SK-MEL-5 (cell line): Measurements from ENCODE around the gene INPP1. TPM values are rescaled to one million over a fixed set of nuclear protein-coding genes. Genes with fewer than 3 reads are reported as not detected.
"Not testable (repeated sequence)": the region's sequence is repeated elsewhere in the genome, so short reads cannot be mapped to it uniquely, and the experiment has no call there.

ENCODE experiments used
- DNase-seq: peaks from one replicate; pipeline ENCODE4 v3.0.0-alpha.2; 2016; ENCODE audit warnings: low read depth, low spot score
- in situ Hi-C: cut with HindIII; loops from 2 replicates; pipeline ENCODE4 v1.10.0; 2016; ENCODE audit warnings: low sequenced_read_pairs, high pct_unique_total_duplicates, low pct_unique_long_range_greater_than_20kb
- polyA plus RNA-seq, 2 experiments: library from polyadenylated mRNA; depleted of rRNA; stranded (reverse); fragments of >200 nt; gene quantifications; 2 replicates each; pipeline ENCODE4 v1.2.3, GENCODE V29; 2015
- total RNA-seq: library from RNA; depleted of rRNA; stranded (reverse); fragments of >200 nt; shearing (Covaris generic); gene quantifications from 2 replicates; pipeline ENCODE4 v1.2.3, GENCODE V29; 2014; rRNA removed

The INPP1 gene, protein sequence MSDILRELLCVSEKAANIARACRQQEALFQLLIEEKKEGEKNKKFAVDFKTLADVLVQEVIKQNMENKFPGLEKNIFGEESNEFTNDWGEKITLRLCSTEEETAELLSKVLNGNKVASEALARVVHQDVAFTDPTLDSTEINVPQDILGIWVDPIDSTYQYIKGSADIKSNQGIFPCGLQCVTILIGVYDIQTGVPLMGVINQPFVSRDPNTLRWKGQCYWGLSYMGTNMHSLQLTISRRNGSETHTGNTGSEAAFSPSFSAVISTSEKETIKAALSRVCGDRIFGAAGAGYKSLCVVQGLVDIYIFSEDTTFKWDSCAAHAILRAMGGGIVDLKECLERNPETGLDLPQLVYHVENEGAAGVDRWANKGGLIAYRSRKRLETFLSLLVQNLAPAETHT
- total RNA-seq = 1.5 and 2.4 TPM in 2 replicates
- 6.3 and 8.2 TPM in 2 replicates for polyA plus RNA-seq (2015; cell fraction: cytosol; rRNA removed)
- polyA plus RNA-seq (2015; cell fraction: nucleus; rRNA removed) = 5.0 and 9.0 TPM in 2 replicates

DNA sequence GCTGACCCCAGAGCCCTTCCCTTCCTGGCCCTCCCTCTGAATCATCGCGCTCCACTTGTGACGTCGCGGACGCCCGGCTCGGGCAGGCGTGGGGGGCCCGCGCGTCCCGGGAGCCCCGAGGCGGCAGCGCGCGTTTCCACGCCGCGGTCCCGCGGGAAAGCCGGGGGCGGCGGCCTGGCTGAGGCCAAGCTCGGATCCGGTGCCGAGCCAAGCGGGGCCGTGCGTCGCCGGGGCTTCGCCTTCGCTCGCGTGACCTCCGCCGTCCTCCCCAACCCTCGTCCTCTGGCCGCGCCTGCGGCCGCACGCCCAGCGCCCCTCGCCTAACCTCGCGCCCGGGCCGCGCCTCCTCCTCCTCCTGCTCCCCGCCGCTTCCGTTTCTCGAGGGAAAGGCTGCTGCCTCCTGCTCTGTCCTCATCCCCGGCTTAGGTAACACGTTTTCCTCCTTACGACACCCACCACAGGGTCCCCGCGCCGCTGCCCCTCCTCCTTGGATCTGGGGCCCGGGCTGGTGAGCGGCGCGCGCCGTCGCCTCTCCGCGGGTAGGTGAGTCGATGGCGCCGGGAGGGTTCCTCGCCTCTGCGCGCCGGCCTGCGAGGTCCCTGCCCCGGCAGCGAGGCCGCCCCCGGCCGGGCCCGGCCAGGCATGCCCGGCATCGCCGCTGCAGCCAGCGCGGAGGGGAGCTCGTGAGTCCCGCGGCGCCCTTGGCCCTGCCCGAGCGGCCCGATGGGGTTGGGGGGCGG is at the start of gene INPP1:
Gene INPP1, plus strand, starts transcription at position 54 of the 740 bp plus-strand sequence. CDS start 16,514 bp downstream, outside the sequence.
- peak; percentile 15 for DNase-seq
- in situ Hi-C loops = no loop called here

DNA sequence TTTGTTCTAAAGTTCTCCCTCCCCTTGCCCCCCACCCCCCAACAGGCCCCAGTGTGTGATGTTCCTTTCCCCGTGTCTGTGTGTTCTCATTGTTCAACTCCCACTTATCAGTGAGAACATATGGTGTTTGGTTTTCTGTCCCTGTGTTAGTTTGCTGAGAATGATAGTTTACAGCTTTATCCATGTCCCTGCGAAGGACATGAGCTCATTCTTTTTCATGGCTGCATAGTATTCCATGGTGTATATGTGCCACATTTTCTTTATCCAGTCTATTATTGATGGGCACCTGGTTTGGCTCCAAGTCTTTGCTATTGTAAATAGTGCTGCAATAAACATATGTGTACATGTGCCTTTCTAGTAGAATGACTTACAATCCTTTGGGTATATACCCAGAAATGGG is 45.5 kb upstream of the INPP1 start:
- in situ Hi-C loops, DNase-seq: not testable (repeated sequence)

DNA sequence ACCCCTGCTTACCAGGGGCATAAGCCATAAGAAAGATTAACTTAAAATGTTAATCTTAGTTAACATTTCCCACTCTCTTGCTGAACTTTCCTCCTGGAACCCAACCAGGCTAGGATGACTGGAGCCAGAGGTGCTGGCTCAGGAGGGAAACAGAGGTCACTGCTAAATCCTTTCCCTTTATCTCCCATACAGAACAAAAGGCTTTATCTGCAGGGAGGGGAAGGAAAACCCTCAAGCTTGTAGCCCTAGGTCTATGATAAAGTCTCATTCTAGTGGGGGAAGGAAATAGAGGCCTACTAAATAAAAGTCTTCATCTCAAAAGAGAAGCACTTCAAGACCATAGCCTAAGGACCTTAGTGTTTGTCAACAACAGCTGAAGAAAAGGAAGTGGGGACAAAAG is 42.4 kb upstream of the INPP1 start:
- no peak for DNase-seq
- in situ Hi-C loops = no loop called here

DNA sequence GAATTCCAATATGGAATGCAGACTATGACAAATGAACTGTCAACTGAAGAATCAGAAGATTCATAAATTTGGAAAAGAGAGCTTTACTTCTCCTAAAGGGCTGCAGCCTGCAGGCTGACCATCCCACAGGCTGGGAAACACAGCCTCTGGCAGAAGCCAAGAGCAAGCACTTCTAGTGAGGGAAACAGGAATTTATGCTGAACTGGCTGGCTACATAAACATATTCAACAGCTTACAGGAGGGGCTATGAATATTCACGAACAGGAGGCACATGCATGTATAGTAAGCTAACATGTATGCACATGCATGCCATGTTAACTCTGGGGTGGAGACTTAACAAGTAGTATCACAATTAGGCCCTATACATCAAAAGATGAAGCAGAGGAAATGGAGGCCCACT is 41.3 kb upstream of the INPP1 start:
- in situ Hi-C loops = no loop called here
- DNase-seq = no peak

DNA sequence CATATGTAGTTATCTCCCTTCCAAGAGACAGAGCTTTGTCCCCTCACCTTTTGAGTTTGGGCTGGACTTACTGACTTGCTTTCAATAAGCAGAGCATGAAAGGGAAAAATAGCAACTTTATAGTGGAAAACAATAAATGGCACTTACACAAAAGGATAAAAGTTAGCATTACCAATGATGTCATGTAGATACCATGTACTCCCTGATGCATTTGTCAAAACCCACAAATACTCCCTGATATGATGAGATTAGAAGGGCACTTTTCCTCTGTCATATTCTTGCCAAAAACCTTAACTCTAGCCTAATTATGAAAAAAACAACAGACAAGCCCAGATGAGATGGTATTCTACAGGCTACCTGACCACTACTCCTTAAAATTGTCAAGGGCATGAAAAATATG is 39.7 kb upstream of the INPP1 start:
- in situ Hi-C loops = no loop called here
- DNase-seq = no peak

DNA sequence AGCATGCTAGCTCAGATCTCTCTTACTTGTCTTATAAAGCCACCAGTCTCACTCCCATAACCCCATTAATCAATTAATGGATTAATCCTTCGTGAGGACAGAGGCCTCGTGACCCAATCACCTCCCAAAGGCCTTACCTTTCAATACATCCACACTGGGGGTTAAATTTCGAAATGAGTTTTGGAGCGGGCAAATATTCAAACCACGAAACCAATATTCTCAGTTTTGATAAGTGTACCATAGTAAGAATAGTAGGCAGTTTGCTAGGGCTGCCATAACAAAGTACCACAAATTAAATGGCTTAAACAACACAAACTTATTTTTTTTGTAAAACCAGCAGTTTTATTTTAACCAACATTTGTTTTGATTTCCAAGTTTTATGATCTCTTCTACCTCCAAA is 39.0 kb upstream of the INPP1 start:
- no peak for DNase-seq
- in situ Hi-C loops = no loop called here

DNA sequence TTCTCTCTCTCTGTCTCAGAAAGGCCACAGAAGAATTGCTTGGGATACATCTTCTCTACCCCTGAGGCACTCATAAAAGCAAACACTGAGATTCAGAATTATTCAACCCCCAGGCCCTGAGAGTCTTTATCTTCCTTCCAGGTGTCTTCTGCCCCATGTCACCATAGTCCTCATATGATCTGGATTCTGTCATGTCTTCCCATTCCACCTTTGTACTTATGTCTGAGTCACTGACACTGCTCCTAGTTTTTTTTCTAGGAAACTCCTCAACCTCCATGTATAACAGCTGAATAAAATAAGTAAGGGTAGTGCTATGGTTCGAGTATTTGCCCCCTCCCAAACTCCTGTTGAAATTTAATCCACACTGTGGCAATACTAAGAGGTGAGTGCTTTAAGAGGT is 35.4 kb upstream of the INPP1 start:
- in situ Hi-C loops = no loop called here
- DNase-seq = no peak

DNA sequence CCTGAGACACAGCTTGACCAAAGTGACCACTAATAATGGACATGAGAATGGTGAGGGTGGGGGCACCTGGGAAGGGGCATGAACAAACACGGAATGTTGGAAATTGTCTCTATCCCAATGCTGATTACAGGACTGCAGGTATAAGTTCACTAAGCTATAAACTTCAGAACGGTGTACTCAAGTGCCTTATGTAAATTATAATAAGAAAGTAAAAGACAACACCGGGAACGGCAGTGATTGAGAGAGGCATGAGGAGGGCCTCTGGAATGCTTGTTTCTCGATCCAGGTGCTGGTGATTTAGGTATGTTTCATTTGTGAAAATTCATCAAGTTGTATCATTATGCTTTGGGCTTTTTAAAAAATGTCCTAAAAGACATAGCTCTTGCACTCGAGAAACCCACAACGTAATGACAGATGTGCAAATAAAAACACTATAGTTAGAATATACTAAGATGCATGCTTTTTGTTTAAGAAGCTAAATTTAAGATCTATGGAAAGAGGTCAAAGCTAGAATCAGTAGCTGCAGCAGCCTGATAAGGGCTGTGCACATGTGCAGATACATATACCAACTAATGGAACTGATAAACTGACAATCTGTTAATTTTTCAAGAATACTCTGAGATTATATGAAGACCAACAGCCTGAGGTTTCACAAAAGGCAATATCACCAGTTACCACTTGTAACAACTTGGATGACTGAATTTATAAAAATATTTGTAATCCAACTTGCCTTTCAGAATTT is 31.3 kb upstream of the INPP1 start:
- in situ Hi-C loops = no loop called here

DNA sequence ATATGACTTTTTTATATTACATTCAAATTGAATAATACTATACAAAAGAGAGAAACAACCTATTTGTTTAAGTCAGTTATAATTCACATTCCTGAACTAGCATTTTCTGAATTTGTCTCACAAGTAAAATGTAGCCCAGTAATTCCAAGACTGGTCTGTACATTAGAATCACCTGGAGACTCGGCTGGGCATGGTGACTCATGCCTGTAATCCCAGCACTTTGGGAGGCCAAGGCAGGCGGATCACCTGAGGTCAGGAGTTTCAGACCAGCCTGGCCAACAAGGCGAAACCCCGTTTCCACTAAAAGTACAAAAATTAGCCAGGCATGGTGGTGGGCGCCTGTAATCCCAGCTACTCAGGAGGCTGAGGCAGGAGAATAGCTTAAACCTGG is 30.8 kb upstream of the INPP1 start:
- in situ Hi-C loops, DNase-seq: not testable (repeated sequence)

More for the DNA sequence above, 31.3 kb upstream of the INPP1 start:
- no peak for DNase-seq

DNA sequence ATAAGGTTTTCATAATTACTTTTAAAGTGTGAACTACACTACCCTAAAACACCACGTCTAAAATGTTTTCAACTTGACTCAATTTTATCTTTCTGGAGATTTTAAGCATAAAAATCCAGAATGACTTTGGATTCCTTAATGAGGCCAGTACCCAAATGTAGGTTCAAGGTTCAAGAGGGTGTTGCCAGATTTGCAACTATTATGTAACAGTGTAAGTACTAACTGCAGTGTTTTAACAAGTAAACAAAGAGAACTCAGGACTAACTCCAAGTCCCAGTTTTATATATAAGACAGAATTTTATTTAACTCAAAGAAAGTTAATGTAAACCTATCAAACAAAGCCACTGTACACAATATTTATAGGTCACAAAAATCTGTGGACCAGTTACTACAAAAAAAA is 29.5 kb upstream of the INPP1 start:
- DNase-seq = no peak
- in situ Hi-C loops = no loop called here

DNA sequence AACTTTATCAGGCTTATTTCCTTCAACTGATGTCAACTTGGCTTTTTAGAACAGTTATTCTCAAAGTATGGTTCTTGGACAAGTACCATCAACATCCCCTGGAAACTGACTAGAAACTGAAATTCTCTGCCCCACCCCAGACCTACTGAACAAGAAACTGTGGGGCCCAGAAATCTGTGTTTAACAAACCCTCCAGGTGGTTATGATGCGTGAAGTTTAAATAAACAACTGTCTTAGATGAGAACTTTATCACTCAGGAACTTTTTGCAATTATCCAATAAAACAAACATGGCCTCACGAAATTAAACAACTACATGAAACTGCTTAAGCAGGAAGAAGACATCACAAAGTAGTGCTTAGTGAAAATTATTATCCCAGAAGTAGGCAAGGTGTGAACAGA is 28.1 kb upstream of the INPP1 start:
- in situ Hi-C loops = no loop called here

DNA sequence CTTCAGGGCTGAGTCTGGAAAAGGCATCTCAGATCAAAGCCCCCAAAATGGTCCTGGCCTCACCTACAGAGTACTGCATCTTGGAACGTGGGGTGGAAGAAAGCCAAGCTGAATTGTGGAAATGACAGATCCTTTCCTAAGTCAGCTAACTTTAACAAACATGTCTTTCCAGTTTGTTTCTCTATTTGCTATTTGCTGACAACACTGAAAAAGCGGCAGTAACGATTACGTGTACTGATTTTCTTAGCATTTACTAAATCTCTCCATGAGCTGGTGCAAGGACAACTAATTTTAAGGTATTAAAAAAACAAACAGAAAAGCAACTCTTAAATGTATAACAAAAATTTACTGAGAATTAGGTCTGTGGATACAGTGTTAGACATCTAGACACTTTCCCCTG is 24.9 kb upstream of the INPP1 start:
- in situ Hi-C loops = no loop called here
- no peak for DNase-seq

More for the DNA sequence above, 28.1 kb upstream of the INPP1 start:
- DNase-seq = no peak

DNA sequence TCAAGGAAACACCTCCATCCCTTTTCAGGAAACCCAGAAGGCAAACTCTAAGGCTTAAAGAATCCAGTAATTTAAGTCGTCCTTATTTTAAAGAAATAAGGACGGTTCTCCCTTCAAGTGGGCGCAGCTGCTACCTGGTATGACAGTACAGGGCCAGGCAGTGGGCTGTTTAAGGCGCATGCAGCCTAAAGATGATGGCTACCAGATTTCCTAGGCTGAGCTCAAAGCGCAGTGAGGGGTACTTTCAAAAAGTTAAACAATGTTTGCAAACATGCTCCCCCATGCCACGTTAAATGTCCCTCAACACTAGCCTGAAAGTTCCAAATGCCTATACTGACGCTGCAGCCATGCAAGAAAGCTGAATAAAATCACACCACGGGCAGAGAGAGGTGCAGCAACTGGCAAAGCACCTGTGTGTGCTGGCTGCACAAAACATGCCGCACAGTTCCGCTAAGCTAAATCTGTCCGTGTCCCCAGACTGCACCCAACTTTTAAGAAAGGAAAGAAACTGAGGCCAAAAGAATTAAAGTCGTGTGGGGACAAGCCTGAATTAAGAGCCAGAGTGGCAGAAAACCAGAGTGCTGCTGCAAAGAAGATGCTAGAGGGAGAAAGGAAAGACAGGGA is 24.3 kb upstream of the INPP1 start:
- no peak for DNase-seq
- in situ Hi-C loops = no loop called here

DNA sequence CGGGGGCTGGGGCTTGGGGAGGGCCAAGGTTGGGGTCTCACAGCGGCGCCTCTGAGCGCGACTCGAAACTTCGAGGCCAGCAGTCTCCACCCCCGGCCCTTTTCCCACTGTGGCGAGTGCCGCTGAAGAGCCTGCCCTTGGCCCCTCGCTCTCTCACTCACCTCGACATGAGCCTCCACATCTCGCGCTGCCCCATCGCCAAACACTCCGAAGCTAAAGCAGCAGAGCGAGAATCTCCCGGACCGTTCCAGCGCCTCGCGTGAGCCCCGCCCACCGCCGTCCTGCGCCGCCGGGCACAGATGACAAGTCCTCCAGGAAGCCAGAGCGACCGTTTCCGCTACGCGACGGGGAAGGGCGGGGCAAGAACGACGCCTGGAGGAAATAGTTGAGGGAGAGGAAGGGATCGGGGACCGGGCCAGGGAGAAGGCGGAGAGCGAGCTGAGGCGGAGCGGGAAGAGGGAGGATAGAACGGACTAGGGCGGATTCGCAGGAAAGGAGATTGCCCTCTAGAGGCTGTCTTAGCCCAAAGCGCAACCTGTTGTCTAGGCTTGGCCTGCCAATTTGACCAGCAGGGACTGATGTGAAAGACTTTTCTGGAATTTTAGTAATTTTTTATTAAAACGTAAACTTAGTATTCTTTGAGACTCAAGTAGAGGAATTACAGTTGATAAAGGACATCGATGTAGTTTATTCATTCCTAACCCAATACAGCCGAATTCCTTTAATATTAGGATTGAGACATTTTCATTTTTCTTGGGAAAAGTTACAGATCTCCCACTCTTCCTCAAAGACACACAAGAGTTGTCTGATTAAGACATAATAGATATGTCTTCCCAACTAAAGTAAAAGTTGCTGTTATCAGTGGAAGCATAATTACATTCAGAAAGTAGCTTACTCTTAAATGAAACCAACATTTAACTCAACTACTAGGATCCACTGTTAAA is 23.6 kb upstream of the INPP1 start, which contains the start of gene HIBCH:
Gene HIBCH, minus strand, starts transcription at position 272 of the 944 bp plus-strand sequence. Its CDS starts 76 bp downstream, at position 196.
- in situ Hi-C loops = no loop called here
- DNase-seq = peak; percentile 98

DNA sequence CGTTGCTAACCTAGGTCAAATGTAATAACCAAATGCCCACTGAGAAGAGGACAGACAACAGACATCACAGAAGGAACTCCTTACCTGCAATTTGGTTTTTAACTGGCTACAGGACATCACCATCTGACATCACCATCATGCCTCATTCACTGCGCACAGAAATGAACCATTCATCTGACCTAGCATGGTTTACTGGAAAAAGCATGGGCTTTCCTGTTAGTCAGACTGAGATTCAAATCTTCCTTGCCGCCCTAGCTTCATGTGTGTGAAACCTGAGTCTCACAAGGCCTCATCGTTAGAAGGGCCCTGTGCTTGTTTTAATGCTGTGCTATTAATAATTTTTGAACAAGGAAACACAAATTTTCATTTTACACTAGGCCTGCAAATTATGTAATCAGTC is 22.7 kb upstream of the INPP1 start:
- in situ Hi-C loops = no loop called here
- DNase-seq = no peak

DNA sequence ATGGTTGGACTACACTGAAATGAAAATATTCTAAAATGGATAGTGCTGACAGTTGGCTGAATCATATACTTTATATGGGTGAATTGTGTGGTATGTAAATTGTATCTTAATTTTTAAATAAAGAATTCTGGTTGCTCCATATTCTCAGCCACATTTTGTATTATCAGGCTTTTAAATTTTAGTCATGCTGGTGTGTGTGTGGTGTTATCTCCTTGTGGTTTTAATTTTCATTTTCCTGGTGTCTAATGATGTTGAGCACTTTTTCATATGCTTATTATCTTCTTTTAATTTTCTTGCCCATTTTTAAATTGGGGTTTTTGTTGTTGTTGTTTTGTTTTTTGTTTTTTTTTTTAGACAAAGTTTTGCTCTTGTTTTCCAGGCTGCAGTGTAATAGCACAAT is 20.0 kb upstream of the INPP1 start:
- in situ Hi-C loops = no loop called here
- DNase-seq = no peak

DNA sequence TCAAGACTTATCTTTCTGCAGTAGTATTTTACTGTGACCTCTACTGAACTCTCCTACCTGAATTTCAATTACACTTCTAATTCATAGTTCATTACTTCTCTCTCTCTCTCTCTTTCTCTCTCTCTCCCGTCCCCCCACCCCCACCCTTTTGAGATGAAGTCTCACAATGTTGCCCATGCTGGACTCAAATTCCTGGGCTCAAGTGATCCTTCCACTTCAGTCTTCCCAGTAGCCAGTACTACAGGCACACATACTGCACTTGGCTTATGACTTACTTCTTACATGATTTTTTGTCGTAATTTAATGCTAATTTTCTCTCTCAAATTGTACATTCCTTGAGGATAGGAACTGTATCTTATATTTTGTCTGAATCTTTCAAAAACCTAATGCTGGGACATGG is 17.8 kb upstream of the INPP1 start:
- DNase-seq = no peak
- in situ Hi-C loops = no loop called here
